Stimulated activated naive CD4-positive, alpha-beta T cell (primary cell): Measurements from ENCODE around the gene FLII.
A peak's percentile ranks its signal among the peaks of the same experiment; 100 is the strongest.

Experiments used
- DNase-seq, 6 experiments: peaks; one replicate each; lab custom pipeline; 2025; lab: John Stamatoyannopoulos, UW

FLII gene

GRCh38 chr17:18260332-18261145 is 2.0 kb upstream of the FLII start, which contains the start of gene MIEF2:
MIEF2 (plus strand) TSS chr17:18260662; CDS start chr17:18262721, 2,059 bp downstream.
- DNase-seq, result peak; percentile 83 to 97 (median 91)

DNA sequence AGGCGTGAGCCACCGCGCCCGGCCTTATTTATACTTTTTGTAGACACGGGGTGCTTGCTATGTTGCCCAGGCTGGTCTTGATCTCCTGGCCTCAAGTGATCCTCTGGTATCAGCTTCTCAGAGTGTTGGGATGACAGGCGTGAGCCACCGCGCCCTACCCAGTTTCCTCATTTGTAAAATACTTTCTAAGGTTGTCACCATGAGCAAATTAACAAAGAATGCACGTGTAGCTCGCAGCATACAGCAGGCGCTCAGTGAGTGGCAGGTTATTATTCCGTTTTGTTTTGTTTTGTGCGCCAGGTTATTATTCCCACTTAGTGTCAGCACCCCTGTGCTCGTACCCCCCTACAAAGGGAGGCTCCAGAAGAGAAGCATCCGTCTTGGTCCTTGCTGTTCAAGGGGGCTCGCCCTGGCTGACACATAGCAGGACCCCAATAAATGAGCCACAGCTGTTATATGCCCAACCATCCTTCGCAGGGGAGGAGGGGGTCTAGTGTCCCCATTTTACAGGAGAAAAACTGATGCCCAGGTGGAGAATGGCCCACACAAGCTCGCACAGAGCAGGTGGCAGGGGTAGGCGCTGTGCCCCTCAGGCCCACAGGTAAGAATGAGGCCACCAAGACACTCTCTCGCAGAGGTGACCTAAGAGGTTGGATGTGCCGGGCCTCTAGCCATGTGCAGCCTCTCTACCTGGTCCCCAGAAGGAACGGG is 1.2 kb upstream of the FLII start:
- peak in 1 of 6 experiments; percentile 39 for DNase-seq

DNA sequence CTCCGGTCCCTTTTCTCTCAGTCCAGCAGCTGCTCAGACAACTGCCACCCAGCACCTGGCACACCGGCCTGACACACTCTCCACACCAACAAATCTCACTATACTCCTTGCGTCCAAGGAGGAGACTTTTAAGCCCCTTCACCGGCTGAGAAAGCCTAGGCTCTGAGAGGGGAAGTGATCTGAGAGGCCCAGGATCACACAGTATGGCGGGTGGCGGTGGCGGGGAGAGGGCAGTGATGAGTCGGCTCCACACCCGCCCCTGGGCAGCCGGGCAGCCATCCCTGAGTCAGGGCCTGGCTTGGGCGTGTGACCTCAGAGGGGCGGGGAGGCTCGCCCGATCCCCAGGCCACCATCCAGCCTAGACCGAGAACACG is 569 bp downstream of the FLII start:
- peak in 4 of 6 experiments; percentile 30 to 44 (median 34) for DNase-seq

DNA sequence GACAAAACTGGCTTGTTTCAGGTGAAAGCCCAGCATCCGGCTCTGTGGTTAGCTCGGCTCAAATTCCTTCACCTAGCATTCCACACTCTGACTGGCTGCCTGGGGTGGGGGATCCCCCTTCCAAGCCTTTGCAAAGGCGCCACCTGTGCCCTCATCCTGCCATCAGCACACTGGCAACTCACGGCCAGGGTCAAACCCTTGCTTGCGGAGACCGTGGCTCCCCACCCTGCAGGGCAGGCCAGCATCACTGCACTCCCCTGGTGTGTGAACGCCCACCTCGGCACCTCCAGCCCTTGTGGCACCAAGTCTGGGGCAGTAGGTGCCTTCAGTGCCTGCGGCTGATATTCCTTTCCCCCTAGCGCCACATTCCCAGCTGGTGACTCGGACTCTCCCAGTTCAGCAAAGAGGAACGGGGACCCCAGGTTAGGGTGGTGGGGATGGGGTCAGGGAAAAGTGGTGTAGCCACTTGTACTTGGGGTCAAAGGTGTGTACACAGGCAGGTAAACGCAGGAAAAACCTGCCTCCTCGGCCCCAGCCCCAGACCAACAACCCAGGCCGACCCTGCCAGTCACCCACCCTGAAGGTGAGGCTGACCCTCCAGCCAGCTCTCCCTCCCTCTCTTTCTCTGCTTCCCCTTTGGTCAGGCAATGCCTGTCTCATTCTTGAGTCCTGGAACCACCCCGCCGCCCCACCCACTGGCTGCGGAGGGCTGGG is 1.1 kb downstream of the FLII start:
- no peak for DNase-seq

DNA sequence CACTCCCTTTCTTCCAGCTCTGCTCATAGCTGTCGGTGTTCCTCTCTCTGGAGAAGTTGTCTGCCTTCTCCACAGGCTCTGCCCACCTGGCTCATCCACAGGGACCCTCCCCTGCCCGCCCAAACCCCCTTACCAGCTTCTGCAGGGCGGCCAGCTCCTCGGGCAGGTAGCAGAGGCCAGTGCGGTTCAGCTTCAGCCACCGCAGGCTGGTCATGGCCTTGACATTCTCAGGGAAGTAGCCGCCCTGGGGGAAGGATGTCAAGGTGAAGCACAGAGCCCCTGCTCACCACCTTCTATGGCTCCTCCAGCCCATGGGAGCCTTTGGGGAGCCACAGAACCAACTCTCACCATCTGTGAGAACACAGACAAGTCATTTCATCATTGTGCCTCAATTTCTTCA is 1.8 kb downstream of the FLII start:
- no peak for DNase-seq

DNA sequence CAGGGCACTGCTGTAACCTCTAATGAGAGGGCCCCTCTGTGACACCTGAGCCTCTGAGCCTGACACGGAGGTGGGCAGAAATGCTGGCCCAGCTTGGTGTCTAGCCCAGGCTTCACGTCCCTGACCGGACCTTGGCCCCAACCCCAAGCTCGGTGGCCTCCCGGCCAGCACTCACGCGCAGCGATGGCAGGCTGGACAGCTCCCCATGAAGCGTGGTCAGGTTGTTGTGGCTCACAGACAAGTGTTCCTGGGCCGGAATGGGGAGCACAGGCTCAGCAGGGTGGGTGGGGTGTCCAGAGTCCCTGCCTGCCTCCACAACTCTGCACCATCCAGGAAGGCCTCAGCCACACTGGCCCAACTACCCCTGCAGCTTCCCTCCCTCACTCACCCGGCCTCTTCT is 2.2 kb downstream of the FLII start:
- DNase-seq, result no peak

DNA sequence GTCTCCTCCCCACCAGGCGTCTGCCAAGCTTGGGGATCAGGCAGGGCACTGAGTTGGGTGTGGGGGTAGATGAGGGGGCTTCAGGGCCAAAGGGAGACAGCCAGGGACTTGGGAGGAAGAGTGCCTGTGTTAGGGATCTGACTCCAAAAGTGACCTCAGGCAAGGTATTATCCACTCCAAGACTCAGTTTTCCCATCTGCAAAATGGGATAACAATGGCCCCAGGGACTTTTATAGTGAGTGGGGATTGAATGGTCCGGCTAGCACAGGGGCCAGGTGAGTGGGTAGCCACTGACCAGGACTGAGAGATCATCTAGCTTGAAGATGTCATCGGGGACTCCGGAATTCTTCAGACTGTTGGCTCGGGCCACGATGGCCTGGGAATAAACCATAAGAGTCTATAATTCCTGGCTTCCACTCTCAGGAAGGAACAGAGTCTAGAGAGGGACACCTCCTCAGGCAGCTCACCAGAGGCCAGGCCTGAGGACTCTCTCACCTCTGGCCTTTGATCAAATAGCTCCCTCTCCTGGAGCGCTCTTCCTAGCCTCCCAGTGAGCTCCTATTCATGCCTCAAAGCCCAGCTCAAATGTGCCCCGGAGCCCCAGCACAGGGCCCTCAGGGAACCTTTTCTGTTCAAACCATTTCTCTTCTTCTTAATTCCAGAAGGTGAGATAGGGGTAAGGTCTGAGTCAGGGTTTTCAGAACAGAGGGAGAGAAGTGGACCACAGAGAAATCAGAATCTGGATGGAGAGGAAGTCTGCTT is 3.5 kb downstream of the FLII start:
- no peak for DNase-seq

GRCh38 chr17:18253947-18254821 is 4.4 kb downstream of the FLII start:
- DNase-seq, result no peak

DNA sequence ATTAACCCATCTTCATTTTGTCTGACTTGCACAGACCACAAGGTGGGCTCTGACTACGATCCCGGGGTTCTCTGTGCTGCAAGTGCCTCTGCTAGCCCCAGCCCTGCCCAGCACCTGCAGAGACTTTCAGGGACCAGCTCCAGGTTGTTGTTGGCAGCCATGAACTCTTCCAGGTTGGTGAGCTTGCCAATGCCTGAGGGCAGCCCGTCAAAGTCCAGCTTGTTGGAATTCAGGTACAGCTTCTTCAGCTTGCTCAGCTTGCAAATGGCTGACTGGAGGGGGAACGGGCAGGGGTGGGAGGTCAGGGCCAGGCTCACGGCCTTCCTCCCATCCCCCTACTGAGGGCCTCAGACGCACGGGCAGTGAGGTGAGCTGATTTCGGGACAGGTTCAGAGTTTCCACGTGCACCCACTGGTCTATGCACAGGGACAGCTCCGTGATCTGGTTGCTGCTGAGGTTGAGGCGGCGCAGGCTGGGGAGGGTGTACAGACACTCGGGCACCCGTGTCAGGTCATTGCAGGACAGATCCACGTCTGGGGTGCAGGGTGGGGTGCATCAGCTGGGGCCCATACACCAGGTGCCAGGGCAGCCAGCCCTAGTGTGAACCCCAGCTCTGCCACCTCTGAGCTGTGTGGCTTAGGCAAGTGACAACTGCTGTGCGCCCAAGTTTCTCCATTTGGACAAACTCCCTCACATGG is 5.2 kb downstream of the FLII start:
- DNase-seq, result no peak

- no peak for DNase-seq
These were observed 6.4 kb downstream of the FLII start for GRCh38 chr17:18252160-18252559.

- no peak for DNase-seq
These were observed 7.3 kb downstream of the FLII start for GRCh38 chr17:18251204-18251603.

- no peak for DNase-seq
These were observed 7.8 kb downstream of the FLII start for GRCh38 chr17:18250708-18251107.

DNA sequence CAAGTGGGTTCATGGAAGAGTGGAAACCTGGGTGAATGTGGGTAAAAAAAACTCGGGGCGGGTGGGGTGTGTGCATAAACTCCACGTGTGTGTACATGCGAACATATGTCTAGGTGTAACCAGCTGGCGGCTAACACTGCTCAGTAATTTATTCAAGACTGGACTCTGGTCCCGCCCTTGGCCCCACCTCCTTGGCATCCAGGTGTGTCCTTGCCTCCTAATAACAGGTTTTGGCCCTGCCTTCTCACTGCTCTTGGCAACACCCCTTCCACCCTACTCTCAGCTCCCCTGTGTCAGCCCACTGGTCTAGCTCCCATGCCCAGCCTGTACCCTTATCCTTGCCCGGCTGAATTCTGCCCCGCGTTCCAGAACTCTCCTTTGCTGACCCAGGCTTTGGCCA is 8.3 kb downstream of the FLII start:
- no peak for DNase-seq

DNA sequence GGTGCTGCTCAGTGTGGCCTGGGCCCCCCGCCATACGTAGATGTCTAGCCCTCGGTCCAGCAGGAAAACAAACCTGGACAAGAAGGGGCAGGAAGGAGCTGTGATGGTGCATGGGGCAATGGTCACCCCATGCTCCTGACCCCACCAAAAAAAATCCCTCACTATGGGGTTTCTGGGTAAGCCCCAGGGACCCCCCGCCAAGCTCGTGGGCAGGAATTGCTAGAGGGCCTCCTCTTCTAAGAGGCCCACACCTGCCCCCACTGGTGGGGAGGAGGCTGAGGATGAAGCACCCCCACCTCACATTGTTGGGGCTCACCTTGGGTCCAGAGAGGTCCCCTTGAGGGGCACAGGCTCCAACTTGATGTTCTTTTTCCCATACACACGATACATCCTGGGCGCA is 9.7 kb downstream of the FLII start:
- no peak for DNase-seq

DNA sequence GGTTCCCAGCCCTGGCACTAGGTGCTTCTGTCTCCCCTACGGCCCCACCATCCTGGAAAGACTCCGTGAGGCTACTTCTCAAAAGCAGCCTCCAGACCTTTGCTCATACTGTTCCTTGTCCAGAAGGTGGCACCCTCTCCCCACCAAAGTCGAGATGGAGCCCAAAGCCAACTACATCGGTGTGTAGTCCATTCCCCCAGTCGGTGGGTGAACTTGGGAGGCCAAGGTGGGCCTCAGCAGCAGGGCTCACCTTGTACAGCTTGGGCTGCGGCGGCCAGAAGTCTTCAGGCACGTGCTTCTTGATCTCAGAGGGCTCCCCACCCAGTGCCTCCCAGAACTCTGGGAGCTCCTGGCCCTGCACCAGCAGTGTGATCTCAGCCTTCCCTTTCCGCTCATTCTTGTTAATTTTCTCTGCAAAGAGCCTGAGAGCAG is 10.2 kb downstream of the FLII start:
- peak; percentile 29 to 69 (median 56) for DNase-seq

DNA sequence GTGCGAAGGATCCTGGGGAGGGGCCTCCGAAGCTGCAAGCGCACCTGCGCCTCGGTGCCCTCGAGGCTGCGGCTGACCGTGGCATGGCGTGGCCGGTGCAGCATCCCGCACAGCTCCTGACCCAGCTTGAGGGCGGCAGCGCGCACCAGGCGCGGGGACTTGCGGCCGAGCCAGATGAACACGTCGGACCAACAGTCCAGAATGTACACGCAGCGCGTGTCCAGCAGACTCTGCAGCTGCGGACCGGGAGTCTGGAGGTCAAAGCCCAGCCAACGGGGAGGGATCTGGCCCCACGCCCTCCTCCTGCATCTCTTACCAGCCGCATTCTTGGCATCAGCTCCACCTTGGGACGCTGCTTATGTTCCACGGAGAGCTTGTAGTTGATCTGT is 10.9 kb downstream of the FLII start:
- DNase-seq, result no peak

GRCh38 chr17:18246880-18247612 is 11.5 kb downstream of the FLII start:
- peak in 2 of 6 experiments; percentile 10 to 14 for DNase-seq

DNA sequence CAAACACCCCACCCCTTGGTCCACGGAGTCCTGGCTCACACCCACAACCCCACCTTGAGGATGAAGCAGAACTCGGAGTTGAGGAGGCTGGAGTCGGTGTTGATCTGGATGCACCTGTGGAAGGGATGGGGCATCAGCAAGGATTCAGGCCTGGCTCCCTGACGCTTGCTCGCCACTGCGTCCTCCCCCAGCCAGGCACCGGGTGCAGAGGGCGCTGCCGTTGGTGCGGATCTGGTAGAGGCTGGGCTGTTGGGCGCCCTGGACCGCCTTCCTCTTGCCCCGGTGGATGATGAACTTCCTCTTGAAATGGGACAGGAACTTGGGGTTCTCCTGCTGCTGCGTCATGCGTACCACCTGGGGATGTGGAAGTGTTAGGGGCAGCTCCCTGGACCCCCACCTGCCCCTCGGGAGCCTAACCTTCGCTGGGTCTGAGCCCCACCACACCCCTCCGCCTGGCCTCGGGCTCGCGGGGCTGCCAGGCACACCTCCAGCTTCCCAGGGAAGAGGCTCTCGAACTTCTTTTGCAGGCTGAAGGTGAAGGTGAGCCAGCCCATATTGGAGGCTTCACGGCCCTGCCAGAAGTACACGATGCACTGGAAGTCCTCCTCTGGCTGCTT is 12.3 kb downstream of the FLII start:
- DNase-seq, result no peak
